SK-N-SH (cell line): Measurements from ENCODE around the gene SPATA20. TPM values are rescaled to one million over a fixed set of nuclear protein-coding genes. Genes with fewer than 3 reads are reported as not detected.

ENCODE experiments used
- CTCF ChIA-PET: fragments of 300-600, 350-600 bp; formaldehyde crosslinking; extraction: SDS; loops from one replicate; lab custom pipeline; 2021; lab: Yijun Ruan, JAX
- POLR2A ChIA-PET: fragments of 350-600 bp; sonication (Branson Sonifier 250); formaldehyde crosslinking; extraction: SDS; loops from one replicate; lab custom pipeline; 2020; ENCODE audit warnings: antibody characterized with exemption, inconsistent platforms; lab: Yijun Ruan, JAX
- DNase-seq: peaks from one replicate; pipeline ENCODE4 v3.0.0; 2012
- H2AFZ ChIP-seq: fragments of 200-600 bp; sonication (generic); 2 replicates; pipeline ENCODE4 v1.8.1; 2016; ENCODE audit warnings: antibody characterized with exemption, mild to moderate bottlenecking, low read depth
- H3F3A ChIP-seq: fragments of 200-600 bp; sonication (generic); replicated peaks from 2 replicates; pipeline ENCODE3; 2016; ENCODE audit warnings: antibody characterized with exemption, mild to moderate bottlenecking; ENCODE audit not compliant: insufficient read depth
- H3K27ac ChIP-seq, 2 experiments: fragments of 200-500 bp in 1 of 2; fragments of 200-600 bp in 1 of 2; sonication (Bioruptor generic) in 1 of 2; sonication (generic), shearing (Covaris generic) in 1 of 2; 2 replicates each; pipeline versions ENCODE4 v1.5.1 to v1.6.1; 2014 to 2016; ENCODE audit warnings: low read depth in 2 of 2, inconsistent platforms in 1 of 2, low read length in 1 of 2, mild to moderate bottlenecking in 1 of 2, mixed read lengths in 1 of 2
- H3K27me3 ChIP-seq: fragments of 200-600 bp; sonication (generic), shearing (Covaris generic); 2 replicates; pipeline ENCODE4 v1.6.1; 2016; ENCODE audit warnings: mixed run types; ENCODE audit not compliant: insufficient read depth
- H3K36me3 ChIP-seq, 2 experiments: fragments of 200-500 bp in 1 of 2; fragments of 200-600 bp in 1 of 2; sonication (Bioruptor generic) in 1 of 2; sonication (generic) in 1 of 2; replicated peaks in 1 of 2; 2 replicates each; pipeline versions ENCODE3 to v1.5.1; 2014 to 2016; ENCODE audit warnings: low read length in 1 of 2, mild to moderate bottlenecking in 1 of 2; ENCODE audit not compliant: insufficient read depth in 2 of 2, control insufficient read depth in 1 of 2
- H3K4me1 ChIP-seq, 2 experiments: fragments of 200-500 bp in 1 of 2; fragments of 200-600 bp in 1 of 2; sonication (Bioruptor generic) in 1 of 2; sonication (generic), shearing (Covaris generic) in 1 of 2; 2 replicates each; pipeline versions ENCODE4 v1.5.1 to v1.6.1; 2014 to 2016; ENCODE audit warnings: low read depth in 1 of 2, low read length in 1 of 2, mixed run types in 1 of 2; ENCODE audit not compliant: insufficient read depth in 2 of 2, control insufficient read depth in 1 of 2
- H3K4me2 ChIP-seq: fragments of 200-600 bp; sonication (generic), shearing (Covaris generic); 2 replicates; pipeline ENCODE4 v1.6.1; 2017; ENCODE audit warnings: mixed run types
- H3K4me3 ChIP-seq, 2 experiments: fragments of 200-500 bp in 1 of 2; fragments of 200-600 bp in 1 of 2; sonication (Bioruptor generic) in 1 of 2; sonication (generic), shearing (Covaris generic) in 1 of 2; 2 replicates each; pipeline versions ENCODE4 v1.5.1 to v1.8.1; 2014 to 2016; ENCODE audit warnings: low read depth in 2 of 2, inconsistent platforms in 1 of 2, low read length in 1 of 2, mild to moderate bottlenecking in 1 of 2, mixed read lengths in 1 of 2, moderate library complexity in 1 of 2
- H3K79me2 ChIP-seq: fragments of 200-600 bp; sonication (generic); 2 replicates; pipeline ENCODE4 v1.8.1; 2017; ENCODE audit warnings: mild to moderate bottlenecking; ENCODE audit not compliant: insufficient read depth
- H3K9ac ChIP-seq: fragments of 200-600 bp; sonication (generic); 2 replicates; pipeline ENCODE4 v1.6.1; 2017; ENCODE audit warnings: mixed run types
- H3K9me2 ChIP-seq: fragments of 200-600 bp; sonication (generic); 2 replicates; pipeline ENCODE4 v1.6.1; 2017; ENCODE audit warnings: mixed run types
- H3K9me3 ChIP-seq: fragments of 200-600 bp; sonication (generic); 2 replicates; pipeline ENCODE4 v1.6.1; 2017; ENCODE audit warnings: mixed run types, mild to moderate bottlenecking, moderate library complexity
- H4K20me1 ChIP-seq: fragments of 200-600 bp; sonication (generic); 2 replicates; pipeline ENCODE4 v1.6.1; 2017; ENCODE audit warnings: mild to moderate bottlenecking, mixed run types; ENCODE audit not compliant: insufficient read depth
- CHD2 ChIP-seq: fragments of 150-350 bp; IDR thresholded peaks from 2 replicates; pipeline ENCODE4 v1.6.1; 2018; ENCODE audit warnings: low read length; ENCODE audit not compliant: partially characterized antibody
- EZH2phosphoT487 ChIP-seq: fragments of 200-600 bp; sonication (generic); IDR thresholded peaks from 2 replicates; pipeline ENCODE4 v1.6.1; 2017; ENCODE audit warnings: low read depth, mixed run types, mild to moderate bottlenecking, antibody characterized with exemption, moderate library complexity, borderline replicate concordance
- FOXJ3 ChIP-seq: sonication (generic); formaldehyde crosslinking; IDR thresholded peaks from 2 replicates; pipeline ENCODE4 v1.5.1; 2020; ENCODE audit warnings: mild to moderate bottlenecking, missing genetic modification reagents
- FOXM1 ChIP-seq: IDR thresholded peaks from 2 replicates; pipeline ENCODE4 v1.4.0; 2012; ENCODE audit warnings: low read depth, mild to moderate bottlenecking
- GATA2 ChIP-seq: sonication (generic); formaldehyde crosslinking; IDR thresholded peaks from 2 replicates; pipeline ENCODE4 v1.5.0; 2020; ENCODE audit warnings: mild to moderate bottlenecking, missing genetic modification reagents
- IRF3 ChIP-seq: fragments of 150-350 bp; IDR thresholded peaks from 2 replicates; pipeline ENCODE4 v1.6.1; 2016; ENCODE audit warnings: mild to moderate bottlenecking, low read depth, low read length
- JUND ChIP-seq: IDR thresholded peaks from 2 replicates; pipeline ENCODE4 v1.4.0; 2012
- MXI1 ChIP-seq: IDR thresholded peaks from 2 replicates; pipeline ENCODE4 v1.6.1; 2012; ENCODE audit warnings: mild to moderate bottlenecking, low read depth, low read length, improper control_type of control experiment
- RCOR1 ChIP-seq: fragments of 150-350 bp; IDR thresholded peaks from 2 replicates; pipeline ENCODE4 v1.6.1; 2017; ENCODE audit warnings: antibody characterized with exemption, low read length
- RFX5 ChIP-seq: IDR thresholded peaks from 2 replicates; pipeline ENCODE4 v1.6.1; 2012; ENCODE audit warnings: mild to moderate bottlenecking, improper control_type of control experiment, low read length
- RXRA ChIP-seq: IDR thresholded peaks from 2 replicates; pipeline ENCODE4 v1.4.0; 2012; ENCODE audit warnings: low read depth, mild to moderate bottlenecking, borderline replicate concordance
- SIN3A ChIP-seq: IDR thresholded peaks from 2 replicates; pipeline ENCODE4 v1.6.1; 2012; ENCODE audit warnings: low read depth, mild to moderate bottlenecking, low read length, moderate library complexity, borderline replicate concordance
- TAF1 ChIP-seq: IDR thresholded peaks from 2 replicates; pipeline ENCODE4 v1.6.1; 2012; ENCODE audit warnings: low read depth, mild to moderate bottlenecking, low read length, moderate library complexity, borderline replicate concordance
- TEAD4 ChIP-seq: IDR thresholded peaks from 2 replicates; pipeline ENCODE4 v1.4.0; 2012; ENCODE audit warnings: mild to moderate bottlenecking, borderline replicate concordance; ENCODE audit not compliant: insufficient read depth
- USF1 ChIP-seq: IDR thresholded peaks from 2 replicates; pipeline ENCODE4 v1.4.0; 2012; ENCODE audit warnings: low read depth, borderline replicate concordance
- ZBTB33 ChIP-seq: IDR thresholded peaks from 2 replicates; pipeline ENCODE4 v1.4.0; 2012; ENCODE audit warnings: low read depth, borderline replicate concordance
- WGBS: methylation state at CpG from one replicate; pipeline ENCODE4 v1.1.6; 2017; ENCODE audit warnings: low lambda C conversion rate; 5-methylcytosine and 5-hydroxymethylcytosine counted together
- polyA plus RNA-seq, 3 experiments: library from polyadenylated mRNA; depleted of rRNA; stranded (reverse); fragments of >200 nt; gene quantifications; 2 replicates each; pipeline ENCODE4 v1.2.3, GENCODE V29; 2012

Gene SPATA20
- polyA plus RNA-seq, 1 of the 3 experiments (the other 2 are of a cell fraction) = 92.0 TPM

- TF ChIP-seq EZH2phosphoT487 = no peak
- no peak for TF ChIP-seq TEAD4
- TF ChIP-seq RXRA = no peak
Measured at GRCh38 chr17:50538549-50539410, 8.2 kb upstream of the SPATA20 start (continued).

GRCh38 chr17:50539762-50540559 is 7.0 kb upstream of the SPATA20 start:
- no peaks in the 10 kb centered on the region for H3K27me3 ChIP-seq
- H2AFZ ChIP-seq = no peak overlapping the region
- 89% methylated on average over 15 of the region's 15 CpGs for WGBS
- no peaks in the 10 kb centered on the region for H3K36me3 ChIP-seq
- POLR2A ChIA-PET = no interaction called here
- H3K79me2 ChIP-seq = peaks cover 4% of the 10 kb centered on the region; the same call in 1 of the 2 replicates
- no peak overlapping the region for H3K4me2 ChIP-seq
- no peaks in the 10 kb centered on the region for H3K9me2 ChIP-seq
- no peak for DNase-seq
- no peak overlapping the region for H3K27ac ChIP-seq
- CTCF ChIA-PET = interaction anchor here (1.7 to 24.2 kb wide), 5 partner anchors 10 to 243 kb away, joined by 5 to 1212 read pairs (median 11); partner anchors contain the start of gene CACNA1G
- no peaks in the 10 kb centered on the region for H3F3A ChIP-seq
- H4K20me1 ChIP-seq = no peaks in the 10 kb centered on the region
- TF ChIP-seq MXI1 (no peak), TEAD4 (no peak), FOXM1 (no peak), SIN3A (no peak), CHD2 (no peak), RCOR1 (no peak), JUND (no peak), FOXJ3 (CRISPR knock-in tag) (no peak), RFX5 (no peak), IRF3 (no peak), GATA2 (CRISPR knock-in tag) (no peak), USF1 (no peak), TAF1 (no peak), ZBTB33 (no peak)
- no peak overlapping the region for H3K4me3 ChIP-seq
- H3K9me3 ChIP-seq = no peaks in the 10 kb centered on the region
- no peak overlapping the region for H3K9ac ChIP-seq
- H3K4me1 ChIP-seq = peaks cover 12 to 18% of the 10 kb centered on the region in 2 experiments; a peak in 3 of 4 replicates
